Bronchial epithelial cell (primary cell): ENCODE results near the gene KRTAP5-9. TPM values are rescaled to one million over a fixed set of nuclear protein-coding genes. Genes with fewer than 3 reads are reported as not detected.
"Not testable (repeated sequence)": the region's sequence is repeated elsewhere in the genome, so short reads cannot be mapped to it uniquely, and the experiment has no call there.

Experiments used
- DNase-seq: peaks from one replicate; pipeline ENCODE4 v3.0.0-alpha.2; 2010; ENCODE audit warnings: low read depth
- FAIRE-seq: peaks from 2 replicates; lab custom pipeline; 2011; peaks lifted over from hg19 to GRCh38; lab: Jason Lieb, UNC
- H3K27me3 ChIP-seq: 2 replicates; pipeline ENCODE4 v1.5.1; 2011; ENCODE audit warnings: low read length; ENCODE audit not compliant: control insufficient read depth, insufficient read depth
- H3K36me3 ChIP-seq: 2 replicates; pipeline ENCODE4 v1.5.1; 2011; ENCODE audit warnings: low read length; ENCODE audit not compliant: control insufficient read depth, insufficient read depth
- H3K4me3 ChIP-seq: 2 replicates; pipeline ENCODE4 v1.5.1; 2011; ENCODE audit warnings: mild to moderate bottlenecking, low read depth, low read length, control low read depth
- total RNA-seq: library from RNA; depleted of rRNA; stranded (reverse); fragments of >200 nt; gene quantifications from 2 replicates; pipeline ENCODE4 v1.2.1, GENCODE V29; 2014
- TF ChIP-seq, protein P1 (sequence below): IDR thresholded peaks from 2 replicates; pipeline ENCODE4 v1.5.1; 2011; ENCODE audit warnings: mild to moderate bottlenecking, moderate library complexity, low read length, control low read depth, inconsistent platforms; ENCODE audit not compliant: insufficient read depth, severe bottlenecking

Gene KRTAP5-9
- total RNA-seq, 1 donor from 2014 or later = not detected

DNA sequence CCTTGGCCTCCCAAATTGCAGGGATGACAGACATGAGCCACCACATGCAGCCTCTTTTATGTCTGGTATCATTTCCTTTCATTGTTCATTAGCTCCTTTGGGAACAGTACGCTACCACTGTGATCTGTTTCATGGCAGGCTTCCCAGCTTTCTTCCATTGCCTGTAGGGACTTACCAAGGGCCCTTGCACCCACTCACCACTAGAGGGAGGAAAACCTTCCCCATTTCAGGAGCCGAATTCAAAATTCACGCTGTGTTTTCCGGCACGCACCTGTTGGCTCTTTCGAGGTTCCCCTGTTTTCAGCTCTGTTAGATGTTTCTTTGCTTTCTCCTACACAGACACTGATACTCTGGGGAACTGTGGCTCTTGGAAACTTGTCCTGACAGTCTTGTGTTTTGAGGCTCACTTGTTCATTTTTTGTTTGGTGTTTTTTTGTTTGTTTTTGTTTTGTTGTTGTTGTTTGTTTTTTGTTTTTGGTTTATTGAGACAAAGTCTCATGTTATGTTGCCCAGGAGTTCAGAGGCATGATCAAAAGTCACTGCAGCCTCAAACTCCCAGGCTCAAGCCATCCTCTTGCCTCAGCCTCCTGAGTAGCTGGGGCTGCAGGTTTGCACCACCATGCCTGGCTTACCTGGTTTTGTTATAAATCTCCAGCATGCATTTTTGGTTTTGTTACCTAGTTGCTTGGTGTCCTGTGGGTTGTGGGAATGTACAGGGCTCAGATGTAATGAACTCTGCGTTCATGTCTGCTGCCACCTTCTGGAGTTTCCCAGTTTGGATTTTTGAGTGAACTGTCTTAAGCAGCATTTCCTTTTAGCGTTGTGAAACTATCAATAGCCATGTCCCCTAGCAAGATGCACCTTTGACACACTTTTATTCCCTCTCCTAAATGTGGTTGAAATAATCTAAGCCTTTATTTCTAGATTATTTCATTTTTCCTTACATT, 32.1 kb downstream of the KRTAP5-9 start:
- FAIRE-seq (no peak), DNase-seq (peak; percentile 47)
- H3K27me3 ChIP-seq = peaks cover 4% of the 10 kb centered on the region
- TF ChIP-seq, protein P1, sequence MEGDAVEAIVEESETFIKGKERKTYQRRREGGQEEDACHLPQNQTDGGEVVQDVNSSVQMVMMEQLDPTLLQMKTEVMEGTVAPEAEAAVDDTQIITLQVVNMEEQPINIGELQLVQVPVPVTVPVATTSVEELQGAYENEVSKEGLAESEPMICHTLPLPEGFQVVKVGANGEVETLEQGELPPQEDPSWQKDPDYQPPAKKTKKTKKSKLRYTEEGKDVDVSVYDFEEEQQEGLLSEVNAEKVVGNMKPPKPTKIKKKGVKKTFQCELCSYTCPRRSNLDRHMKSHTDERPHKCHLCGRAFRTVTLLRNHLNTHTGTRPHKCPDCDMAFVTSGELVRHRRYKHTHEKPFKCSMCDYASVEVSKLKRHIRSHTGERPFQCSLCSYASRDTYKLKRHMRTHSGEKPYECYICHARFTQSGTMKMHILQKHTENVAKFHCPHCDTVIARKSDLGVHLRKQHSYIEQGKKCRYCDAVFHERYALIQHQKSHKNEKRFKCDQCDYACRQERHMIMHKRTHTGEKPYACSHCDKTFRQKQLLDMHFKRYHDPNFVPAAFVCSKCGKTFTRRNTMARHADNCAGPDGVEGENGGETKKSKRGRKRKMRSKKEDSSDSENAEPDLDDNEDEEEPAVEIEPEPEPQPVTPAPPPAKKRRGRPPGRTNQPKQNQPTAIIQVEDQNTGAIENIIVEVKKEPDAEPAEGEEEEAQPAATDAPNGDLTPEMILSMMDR = peak; percentile 90
- no peaks in the 10 kb centered on the region for H3K36me3 ChIP-seq
- no peak overlapping the region for H3K4me3 ChIP-seq

DNA sequence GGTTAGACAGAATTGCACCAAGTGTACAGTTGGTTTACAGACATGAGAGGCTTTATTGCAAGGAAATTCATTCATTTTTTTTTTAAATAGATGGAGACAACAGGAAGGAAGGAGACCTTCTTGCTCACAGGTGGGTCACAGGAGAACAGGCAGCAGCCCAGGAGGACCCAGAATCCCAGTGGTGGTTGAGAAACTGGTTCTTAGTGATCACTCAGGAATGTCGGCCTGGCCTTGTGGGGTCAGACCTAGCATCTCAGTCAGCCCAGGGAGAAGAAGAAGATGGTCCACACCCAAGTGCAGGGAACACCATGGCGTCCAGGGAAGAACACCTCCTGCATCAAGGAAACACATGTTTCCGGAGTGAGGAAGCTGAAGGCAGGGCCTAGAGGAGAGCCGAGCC, 33.6 kb downstream of the KRTAP5-9 start:
- Histone ChIP-seq H3K27me3 (peaks cover 4% of the 10 kb centered on the region), H3K4me3 (no peak overlapping the region), H3K36me3 (no peaks in the 10 kb centered on the region)
- no peak for FAIRE-seq
- no peak for DNase-seq
- TF ChIP-seq, protein P1 = no peak

DNA sequence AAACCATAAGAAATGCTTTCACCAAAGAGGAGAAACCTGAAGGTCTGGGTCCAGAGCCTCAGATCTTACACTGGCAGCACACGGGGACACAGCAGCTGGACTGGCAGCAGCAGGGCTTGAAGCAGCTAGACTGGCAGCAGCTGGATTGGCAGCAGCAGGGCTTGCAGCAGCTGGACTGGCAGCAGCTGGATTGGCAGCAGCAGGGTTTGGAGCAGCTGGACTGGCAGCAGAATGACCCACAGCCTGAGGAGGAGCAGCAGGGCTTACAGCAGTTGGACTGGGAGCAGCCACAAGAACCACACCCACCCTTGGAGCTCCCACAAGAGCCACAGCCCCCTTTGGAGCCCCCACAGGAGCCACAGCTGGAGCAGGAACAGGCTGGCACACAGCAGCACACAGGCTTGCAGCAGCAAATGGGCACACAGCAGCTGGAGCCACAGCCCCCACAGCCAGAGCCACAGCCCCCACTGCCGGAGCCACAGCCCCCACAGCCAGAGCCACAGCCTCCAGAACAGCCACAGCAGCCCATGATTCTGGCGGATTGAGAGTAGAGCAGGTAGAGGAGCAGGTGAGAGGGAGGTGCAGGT, 34.2 kb downstream of the KRTAP5-9 start, which contains the start of gene KRTAP5-11:
Gene KRTAP5-11, minus strand, starts transcription at position 567 of the 587 bp plus-strand sequence. Its CDS starts 38 bp downstream, at position 529.
- FAIRE-seq (no peak), DNase-seq (no peak)
- Histone ChIP-seq H3K4me3 (no peak within 1 kb of the TSS), H3K36me3 (no peaks in the 10 kb centered on the region), H3K27me3 (peaks cover 4% of the 10 kb centered on the region)
- TF ChIP-seq, protein P1 = no peak

DNA sequence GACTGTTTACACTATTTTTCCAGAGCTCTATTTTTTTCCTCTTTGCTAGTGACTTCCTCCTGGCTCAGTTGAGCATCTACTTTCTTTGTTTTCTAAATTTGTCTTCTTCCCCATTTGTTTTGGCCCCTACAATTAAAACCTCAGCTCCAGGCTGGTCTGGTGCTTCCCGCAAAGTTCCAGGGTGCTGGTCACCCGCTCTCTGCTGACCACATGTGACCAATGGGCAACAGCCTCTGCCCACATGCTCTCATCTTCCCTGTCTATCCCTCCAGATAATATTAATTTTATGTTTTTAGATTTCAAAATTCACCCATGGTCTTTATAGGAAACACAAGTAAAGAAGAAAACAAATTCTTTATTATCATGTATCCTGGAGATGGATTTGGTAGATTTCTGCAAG, 34.7 kb downstream of the KRTAP5-9 start:
- DNase-seq, H3K4me3 ChIP-seq, FAIRE-seq, H3K27me3 ChIP-seq, H3K36me3 ChIP-seq: not testable (repeated sequence)

DNA sequence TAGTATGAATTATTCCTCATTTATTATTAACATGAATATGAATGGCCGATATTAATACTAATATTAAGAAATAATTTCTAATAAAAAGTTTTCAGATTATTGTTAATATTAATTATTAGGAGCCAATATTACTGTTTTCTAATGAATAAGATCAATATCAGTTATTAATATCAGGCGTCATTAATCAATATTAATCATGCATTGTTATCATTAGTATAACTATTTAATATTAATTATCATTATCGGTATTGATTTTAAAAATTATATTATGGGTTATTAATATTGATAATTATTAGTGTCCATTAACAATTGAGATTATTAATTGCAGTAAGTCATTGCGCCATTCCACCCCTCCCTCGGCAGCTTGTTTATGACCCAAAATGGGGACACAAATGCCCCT, 37.5 kb downstream of the KRTAP5-9 start:
- DNase-seq, FAIRE-seq, H3K36me3 ChIP-seq, H3K4me3 ChIP-seq, H3K27me3 ChIP-seq: not testable (repeated sequence)

DNA sequence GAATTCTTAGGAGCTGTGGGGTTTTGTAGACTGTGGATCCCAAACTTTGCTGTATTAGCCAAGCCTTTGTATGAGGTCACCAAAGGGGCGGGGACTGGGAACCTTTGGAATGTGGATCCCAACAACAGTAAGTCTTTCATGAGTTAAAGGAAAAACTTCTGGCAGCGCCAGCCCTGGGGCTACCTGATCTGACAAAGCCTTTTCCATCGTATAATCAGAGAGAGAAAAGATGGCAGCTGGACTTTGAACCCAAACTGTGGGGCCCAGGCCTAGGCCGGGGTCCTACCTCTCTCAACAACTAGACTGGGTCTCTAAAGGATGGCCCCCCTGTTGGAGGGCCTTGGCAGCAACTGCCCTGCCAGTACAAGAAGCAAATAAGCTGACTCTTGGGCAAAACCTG, 40.1 kb downstream of the KRTAP5-9 start:
- not testable (repeated sequence) for H3K4me3 ChIP-seq, FAIRE-seq, H3K27me3 ChIP-seq, DNase-seq, H3K36me3 ChIP-seq

DNA sequence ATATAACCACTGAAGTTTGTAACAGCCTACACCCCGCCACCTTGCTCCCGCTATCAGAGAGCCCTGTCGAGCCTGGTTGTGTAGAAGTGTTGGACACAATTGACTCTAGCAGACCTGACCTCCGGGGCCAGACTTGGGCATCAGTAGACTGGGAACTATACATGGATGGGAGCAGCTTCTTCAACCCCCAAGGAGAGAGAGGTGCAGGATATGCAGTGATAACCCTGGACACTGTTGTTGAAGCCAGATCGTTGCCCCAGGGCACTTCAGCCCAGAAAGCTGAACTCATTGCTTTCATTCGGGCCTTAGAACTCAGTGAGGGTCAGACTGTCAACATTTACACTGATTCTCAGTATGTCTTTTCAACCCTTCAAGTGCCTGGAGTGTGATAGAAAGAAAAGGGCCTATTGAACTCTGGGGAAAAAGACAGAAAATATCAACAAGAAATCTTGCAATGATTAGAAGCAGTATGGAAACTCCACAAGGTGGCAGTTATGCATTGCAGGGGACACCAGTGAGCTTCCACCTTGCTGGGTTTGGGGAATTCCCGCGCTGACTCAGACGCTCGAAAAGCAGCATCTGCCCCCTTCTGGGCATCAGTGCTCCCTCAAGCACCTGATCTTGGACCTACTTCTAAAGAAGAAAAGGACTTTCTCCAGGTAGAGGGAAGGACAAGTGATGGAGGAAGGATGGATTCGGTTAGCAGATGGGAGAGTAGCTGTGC, 40.8 kb downstream of the KRTAP5-9 start:
- FAIRE-seq, H3K36me3 ChIP-seq, H3K4me3 ChIP-seq, H3K27me3 ChIP-seq: not testable (repeated sequence)
- TF ChIP-seq, protein P1 = peak; percentile 22
- DNase-seq = peak; percentile 58

DNA sequence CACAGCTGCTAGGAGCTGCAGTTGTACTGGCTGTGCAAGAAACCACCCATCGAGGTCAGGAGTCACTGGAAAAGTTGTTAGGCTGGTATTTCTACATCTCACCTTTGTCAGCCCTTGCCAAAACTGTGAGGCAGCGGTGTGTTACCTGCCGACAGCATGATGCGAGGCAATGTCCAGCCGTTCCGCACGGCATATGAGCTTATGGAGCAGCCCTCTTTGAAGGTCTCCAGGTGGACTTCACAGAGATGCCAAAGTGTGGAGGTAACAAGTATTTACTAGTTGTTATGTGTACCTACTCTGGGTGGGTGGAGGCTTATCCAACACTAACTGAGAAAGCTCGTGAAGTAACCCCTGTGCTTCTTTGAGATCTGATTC, 41.3 kb downstream of the KRTAP5-9 start:
- not testable (repeated sequence) for DNase-seq, H3K27me3 ChIP-seq, H3K36me3 ChIP-seq, H3K4me3 ChIP-seq, FAIRE-seq
